IMR-90 (cell line): ENCODE results near the gene DGKB. TPM values are rescaled to one million over a fixed set of nuclear protein-coding genes. Genes with fewer than 3 reads are reported as not detected.

ENCODE experiments used
- ATAC-seq: fragments of 200-7000 bp; cut with Tn5 transposase; 2 replicates; pipeline ENCODE4 v1.9.1; 2020; ENCODE audit warnings: low read depth, mild to moderate bottlenecking, moderate library complexity
- BruUV-seq: library from RNA; stranded (reverse); fragments of 400-500 nt; replicated peaks from 2 replicates; lab custom pipeline; 2021; lab: Mats Ljungman, UMichigan
- CTCF ChIA-PET: fragments of 300-600 bp; formaldehyde crosslinking; extraction: SDS; loops from one replicate; lab custom pipeline; 2021; ENCODE audit warnings: antibody characterized with exemption; lab: Yijun Ruan, JAX
- POLR2A ChIA-PET: fragments of 300-600 bp; sonication (Branson Sonifier 250); formaldehyde crosslinking; loops from one replicate; lab custom pipeline; 2022; ENCODE audit warnings: antibody characterized with exemption; ENCODE audit not compliant: unreplicated experiment; lab: Charles Lee
- DNase-seq: peaks from one replicate; pipeline ENCODE4 v3.0.0; 2013
- H2AFZ ChIP-seq: replicated peaks from 2 replicates; pipeline ENCODE3; 2013; ENCODE audit warnings: low read length, mild to moderate bottlenecking; ENCODE audit not compliant: poor library complexity
- H2AK5ac ChIP-seq: 2 replicates; pipeline ENCODE4 v1.6.1; 2013; ENCODE audit warnings: low read depth, low read length, inconsistent platforms
- H2AK9ac ChIP-seq: replicated peaks from 2 replicates; pipeline ENCODE3; 2013; ENCODE audit warnings: mild to moderate bottlenecking, low read depth, low read length, moderate library complexity; ENCODE audit not compliant: poor library complexity
- H2BK120ac ChIP-seq: 2 replicates; pipeline ENCODE4 v1.6.1; 2013; ENCODE audit warnings: low read depth, low read length, inconsistent platforms
- H2BK15ac ChIP-seq: 3 replicates; pipeline ENCODE4 v1.6.1; 2013; ENCODE audit warnings: low read depth, low read length, inconsistent platforms
- H2BK20ac ChIP-seq: 2 replicates; pipeline ENCODE4 v1.6.1; 2013; ENCODE audit warnings: low read depth, mild to moderate bottlenecking, inconsistent platforms, low read length, moderate library complexity
- H2BK5ac ChIP-seq: 2 replicates; pipeline ENCODE4 v1.6.1; 2013; ENCODE audit warnings: mild to moderate bottlenecking, low read depth, low read length, inconsistent platforms; ENCODE audit not compliant: poor library complexity, severe bottlenecking
- H3K14ac ChIP-seq: replicated peaks from 2 replicates; pipeline ENCODE4 v1.6.1; 2013; ENCODE audit warnings: low read depth, low read length, inconsistent platforms
- H3K18ac ChIP-seq: 2 replicates; pipeline ENCODE4 v1.6.1; 2013; ENCODE audit warnings: low read depth, low read length, control low read depth
- H3K23ac ChIP-seq: 2 replicates; pipeline ENCODE4 v1.6.1; 2013; ENCODE audit warnings: low read depth, low read length, inconsistent platforms
- H3K27ac ChIP-seq: 2 replicates; pipeline ENCODE4 v1.5.1; 2013; ENCODE audit warnings: mild to moderate bottlenecking, control low read depth, low read length; ENCODE audit not compliant: insufficient read depth
- H3K27me3 ChIP-seq: 2 replicates; pipeline ENCODE4 v1.6.1; 2013; ENCODE audit warnings: low read length; ENCODE audit not compliant: control insufficient read depth, insufficient read depth
- H3K36me3 ChIP-seq: 2 replicates; pipeline ENCODE4 v1.6.1; 2013; ENCODE audit warnings: low read length, mixed read lengths; ENCODE audit not compliant: control insufficient read depth, insufficient read depth
- H3K4ac ChIP-seq: 2 replicates; pipeline ENCODE4 v1.6.1; 2013; ENCODE audit warnings: low read depth, low read length, inconsistent platforms
- H3K4me1 ChIP-seq: 2 replicates; pipeline ENCODE4 v1.6.1; 2013; ENCODE audit warnings: low read length, mixed read lengths; ENCODE audit not compliant: control insufficient read depth, insufficient read depth
- H3K4me2 ChIP-seq: 2 replicates; pipeline ENCODE4 v1.6.1; 2013; ENCODE audit warnings: low read depth, mild to moderate bottlenecking, control low read depth, low read length, moderate library complexity
- H3K4me3 ChIP-seq: 2 replicates; pipeline ENCODE4 v1.5.1; 2013; ENCODE audit warnings: low read depth, mild to moderate bottlenecking, control low read depth, low read length, moderate library complexity; ENCODE audit not compliant: insufficient read depth
- H3K56ac ChIP-seq: 2 replicates; pipeline ENCODE4 v1.6.1; 2013; ENCODE audit warnings: low read length, inconsistent platforms; ENCODE audit not compliant: insufficient read depth; ENCODE audit errors: extremely low read depth
- H3K79me1 ChIP-seq, 2 experiments: 2 replicates each; pipeline ENCODE4 v1.6.1; 2013; ENCODE audit warnings: low read length in 2 of 2, inconsistent platforms in 1 of 2, low read depth in 1 of 2
- H3K9ac ChIP-seq: 2 replicates; pipeline ENCODE4 v1.6.1; 2013; ENCODE audit warnings: low read depth, low read length, control low read depth
- H3K9me1 ChIP-seq: 2 replicates; pipeline ENCODE4 v1.6.1; 2013; ENCODE audit warnings: low read length, inconsistent platforms; ENCODE audit not compliant: insufficient read depth
- H3K9me3 ChIP-seq: 2 replicates; pipeline ENCODE4 v1.6.1; 2013; ENCODE audit warnings: low read length; ENCODE audit not compliant: control insufficient read depth, insufficient read depth
- H4K20me1 ChIP-seq: 2 replicates; pipeline ENCODE4 v1.6.1; 2013; ENCODE audit warnings: low read length, inconsistent platforms; ENCODE audit not compliant: insufficient read depth
- H4K5ac ChIP-seq: 2 replicates; pipeline ENCODE4 v1.6.1; 2013; ENCODE audit warnings: mild to moderate bottlenecking, low read depth, low read length, control low read depth
- H4K8ac ChIP-seq, 2 experiments: 2 replicates each; pipeline ENCODE4 v1.6.1; 2013; ENCODE audit warnings: low read depth in 2 of 2, low read length in 2 of 2, control low read depth in 1 of 2, inconsistent platforms in 1 of 2
- H4K91ac ChIP-seq: 2 replicates; pipeline ENCODE4 v1.6.1; 2013; ENCODE audit warnings: low read depth, low read length, inconsistent platforms; ENCODE audit not compliant: insufficient read depth
- BHLHE40 ChIP-seq: fragments of 150-350 bp; IDR thresholded peaks from 2 replicates; pipeline ENCODE4 v1.6.1; 2016; ENCODE audit warnings: mild to moderate bottlenecking, low read depth, low read length
- CHD1 ChIP-seq: IDR thresholded peaks from 2 replicates; pipeline ENCODE4 v1.6.1; 2012; ENCODE audit warnings: low read depth, low read length, improper control_type of control experiment
- CTCF ChIP-seq: conservative IDR thresholded peaks from 2 replicates; pipeline ENCODE4 v1.5.1; 2012; ENCODE audit warnings: mild to moderate bottlenecking, low read depth, low read length, improper control_type of control experiment
- ELK1 ChIP-seq: fragments of 150-350 bp; IDR thresholded peaks from 2 replicates; pipeline ENCODE4 v1.6.1; 2016; ENCODE audit warnings: low read depth, mild to moderate bottlenecking, low read length, moderate library complexity, borderline replicate concordance
- MAZ ChIP-seq: IDR thresholded peaks from 2 replicates; pipeline ENCODE4 v1.6.1; 2012; ENCODE audit warnings: low read depth, mild to moderate bottlenecking, low read length, improper control_type of control experiment, moderate library complexity, borderline replicate concordance
- MXI1 ChIP-seq: IDR thresholded peaks from 2 replicates; pipeline ENCODE4 v1.6.1; 2012; ENCODE audit warnings: low read depth, mild to moderate bottlenecking, low read length, moderate library complexity, borderline replicate concordance
- NFE2L2 ChIP-seq: fragments of 150-350 bp; IDR thresholded peaks from 2 replicates; pipeline ENCODE4 v1.6.1; 2016; ENCODE audit warnings: low read depth, mild to moderate bottlenecking, low read length
- POLR2A ChIP-seq: IDR thresholded peaks from 2 replicates; pipeline ENCODE4 v1.6.1; 2012; ENCODE audit warnings: mild to moderate bottlenecking, low read depth, low read length
- RCOR1 ChIP-seq: IDR thresholded peaks from 2 replicates; pipeline ENCODE4 v1.6.1; 2012; ENCODE audit warnings: mild to moderate bottlenecking, low read length, improper control_type of control experiment; ENCODE audit not compliant: insufficient replicate concordance
- RFX5 ChIP-seq: IDR thresholded peaks from 2 replicates; pipeline ENCODE4 v1.8.0; 2012; ENCODE audit warnings: low read depth, mild to moderate bottlenecking, low read length, moderate library complexity
- SMC3 ChIP-seq: fragments of 150-350 bp; IDR thresholded peaks from 2 replicates; pipeline ENCODE4 v1.6.1; 2016; ENCODE audit warnings: low read depth, mild to moderate bottlenecking, antibody characterized with exemption, low read length, moderate library complexity
- WGBS, 2 experiments: methylation state at CpG; one replicate each; pipeline versions ENCODE4 v1.1.5 to v1.1.7; 2013; ENCODE audit warnings: missing lambda C conversion rate in 2 of 2; ENCODE audit not compliant: insufficient read length in 1 of 2; ENCODE audit errors: extremely low coverage in 2 of 2; 5-methylcytosine and 5-hydroxymethylcytosine counted together
- dilution Hi-C: fragments of 300-500 bp; cut with HindIII; formaldehyde crosslinking; loops from one replicate; pipeline ENCODE4 v1.14.3; 2018; ENCODE audit warnings: low sequenced_read_pairs; ENCODE audit not compliant: unreplicated experiment
- in situ Hi-C: fragments of 300-500 bp; cut with MboI; formaldehyde crosslinking; loops from 3 replicates; pipeline ENCODE4 v1.14.3; 2019; ENCODE audit warnings: low sequenced_read_pairs, inconsistent platforms, mixed read lengths
- intact Hi-C: fragments of 100-400 bp; cut with micrococcal nuclease; formaldehyde crosslinking; loops from 2 replicates; pipeline ENCODE4 v1.10.0; 2022
- polyA plus RNA-seq, 3 experiments: library from polyadenylated mRNA; depleted of rRNA; stranded (reverse); fragments of >200 nt; gene quantifications; 2 replicates each; pipeline ENCODE4 v1.2.3, GENCODE V29; 2012; ENCODE audit warnings: low replicate concordance in 1 of 3
- total RNA-seq: library from RNA; depleted of rRNA; stranded (reverse); fragments of >200 nt; gene quantifications from 2 replicates; pipeline ENCODE4 v1.2.3, GENCODE V29; 2012
- TF ChIP-seq, protein P1 (sequence below): fragments of 150-350 bp; IDR thresholded peaks from 2 replicates; pipeline ENCODE4 v1.6.1; 2017; ENCODE audit warnings: mild to moderate bottlenecking, antibody characterized with exemption, low read length, low read depth

The DGKB gene
- total and polyA plus RNA-seq, 2 of the 4 experiments (the other 2 are of a cell fraction), result not detected

- dilution Hi-C loops, result no loop called here
- CTCF ChIA-PET, result no interaction called here
- H4K8ac ChIP-seq, result no peak overlapping the region
- in situ Hi-C loops, result no loop called here
- no peak overlapping the region for H3K14ac ChIP-seq
- no peak overlapping the region for H3K23ac ChIP-seq
- H3K79me1 ChIP-seq, result no peaks in the 10 kb centered on the region
- no peaks in the 10 kb centered on the region for H3K9me1 ChIP-seq
- H4K20me1 ChIP-seq, result no peaks in the 10 kb centered on the region
- ATAC-seq (no peak), DNase-seq (no peak)
- H2BK120ac ChIP-seq, result no peak overlapping the region
- TF ChIP-seq MXI1 (no peak), POLR2A (no peak), BHLHE40 (no peak), NFE2L2 (no peak), RCOR1 (no peak), ELK1 (no peak), CTCF (no peak), MAZ (no peak), CHD1 (no peak), SMC3 (no peak), RFX5 (no peak)
- TF ChIP-seq, protein P1, sequence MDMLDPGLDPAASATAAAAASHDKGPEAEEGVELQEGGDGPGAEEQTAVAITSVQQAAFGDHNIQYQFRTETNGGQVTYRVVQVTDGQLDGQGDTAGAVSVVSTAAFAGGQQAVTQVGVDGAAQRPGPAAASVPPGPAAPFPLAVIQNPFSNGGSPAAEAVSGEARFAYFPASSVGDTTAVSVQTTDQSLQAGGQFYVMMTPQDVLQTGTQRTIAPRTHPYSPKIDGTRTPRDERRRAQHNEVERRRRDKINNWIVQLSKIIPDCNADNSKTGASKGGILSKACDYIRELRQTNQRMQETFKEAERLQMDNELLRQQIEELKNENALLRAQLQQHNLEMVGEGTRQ, result no peak
- H4K91ac ChIP-seq, result no peak overlapping the region
- no peak overlapping the region for H3K4me2 ChIP-seq
- H3K4ac ChIP-seq, result no peak overlapping the region
- no peak overlapping the region for H2AK9ac ChIP-seq
- H2BK15ac ChIP-seq, result no peak overlapping the region
- no CpG with 5 or more reads among the region's 4 CpGs for WGBS, 2 experiments
- no peak overlapping the region for H3K56ac ChIP-seq
- H3K36me3 ChIP-seq, result no peaks in the 10 kb centered on the region
- H3K4me1 ChIP-seq, result no peaks in the 10 kb centered on the region
- H3K9ac ChIP-seq, result no peak overlapping the region
- no peak overlapping the region for H3K27ac ChIP-seq
- no peaks in the 10 kb centered on the region for H3K27me3 ChIP-seq
- no peaks in the 10 kb centered on the region for H3K9me3 ChIP-seq
- BruUV-seq, result no TSS peak
- POLR2A ChIA-PET, result no interaction called here
- no peak overlapping the region for H3K18ac ChIP-seq
- H3K4me3 ChIP-seq, result no peak overlapping the region
- H4K5ac ChIP-seq, result no peak overlapping the region
- H2BK5ac ChIP-seq, result no peak overlapping the region
- intact Hi-C loops, result no loop called here
- H2AFZ ChIP-seq, result no peak overlapping the region
- no peak overlapping the region for H2AK5ac ChIP-seq
- H2BK20ac ChIP-seq, result no peak overlapping the region
Observed at GRCh38 chr7:14626076-14626475, 276.5 kb downstream of the DGKB start.
